HepG2 (cell line): ENCODE data around the gene GLOD4. TPM values are rescaled to one million over a fixed set of nuclear protein-coding genes. Genes with fewer than 3 reads are reported as not detected.
A peak's percentile ranks its signal among the peaks of the same experiment; 100 is the strongest.

Source experiments
- ATAC-seq: fragments of 200-7000 bp; cut with Tn5 transposase; 3 replicates; pipeline ENCODE4 v1.9.1; 2020; ENCODE audit warnings: mild to moderate bottlenecking, moderate library complexity
- Bru-seq: library from RNA; stranded (reverse); fragments of 400-500 nt; gene quantifications from one replicate; lab custom pipeline; 2021; lab: Mats Ljungman, UMichigan
- BruChase-seq, 2 experiments: library from RNA; stranded (reverse); fragments of 400-500 nt; gene quantifications; one replicate each; lab custom pipeline; 2021; lab: Mats Ljungman, UMichigan
- BruUV-seq: library from RNA; stranded (reverse); fragments of 400-500 nt; replicated peaks from 2 replicates; lab custom pipeline; 2021; lab: Mats Ljungman, UMichigan
- CTCF ChIA-PET: fragments of 300-600 bp; formaldehyde crosslinking; extraction: SDS; loops from one replicate; lab custom pipeline; 2021; ENCODE audit warnings: low total read pairs, inconsistent platforms, low intra/inter-chr PET ratio; lab: Yijun Ruan, JAX
- POLR2A ChIA-PET: fragments of 350-600 bp; sonication (Branson Sonifier 250); formaldehyde crosslinking; loops from one replicate; lab custom pipeline; 2020; ENCODE audit warnings: antibody characterized with exemption, inconsistent platforms; lab: Yijun Ruan, JAX
- DNase-seq: peaks from one replicate; pipeline ENCODE4 v3.0.0-alpha.2; 2015; ENCODE audit warnings: low spot score
- FAIRE-seq: peaks from 3 replicates; lab custom pipeline; 2011; peaks lifted over from hg19 to GRCh38; lab: Jason Lieb, UNC
- H2AFZ ChIP-seq: one replicate; pipeline ENCODE4 v1.6.1; 2011; ENCODE audit warnings: low read length, inconsistent platforms
- H3K27ac ChIP-seq: fragments of 300-600 bp; 3 replicates; pipeline ENCODE4 v1.8.0; 2011; ENCODE audit warnings: mixed run types, mild to moderate bottlenecking, mixed read lengths, low read length, inconsistent platforms; ENCODE audit not compliant: insufficient read depth; ENCODE audit errors: extremely low read length
- H3K27me3 ChIP-seq, 2 experiments: fragments of 200-600 bp in 1 of 2; 2 replicates in 1 of 2; 3 replicates in 1 of 2; pipeline versions ENCODE4 v1.6.0 to v1.8.0; 2011; ENCODE audit warnings: low read length in 2 of 2, mild to moderate bottlenecking in 2 of 2, moderate library complexity in 2 of 2, inconsistent platforms in 1 of 2; ENCODE audit not compliant: insufficient read depth in 2 of 2, control insufficient read depth in 1 of 2
- H3K36me3 ChIP-seq, 2 experiments: fragments of 200-600 bp in 1 of 2; replicated peaks in 1 of 2; 2 replicates in 1 of 2; 3 replicates in 1 of 2; pipeline versions ENCODE4 v1.5.1 to v1.8.0; 2011; ENCODE audit warnings: low read length in 2 of 2, inconsistent platforms in 1 of 2; ENCODE audit not compliant: insufficient read depth in 2 of 2, control insufficient read depth in 1 of 2
- H3K4me1 ChIP-seq: 2 replicates; pipeline ENCODE4 v1.5.1; 2012; ENCODE audit warnings: low read length, inconsistent platforms; ENCODE audit not compliant: insufficient read depth
- H3K4me2 ChIP-seq: 2 replicates; pipeline ENCODE4 v1.6.0; 2011; ENCODE audit warnings: low read depth, low read length, inconsistent platforms
- H3K4me3 ChIP-seq, 3 experiments: fragments of 200-600 bp in 1 of 3; sonication (generic), shearing (Covaris generic) in 1 of 3; replicated peaks in 1 of 3; 2 replicates each; pipeline ENCODE4 v1.5.1; 2011 to 2016; ENCODE audit warnings: low read length in 3 of 3, inconsistent platforms in 2 of 3, low read depth in 2 of 3, mild to moderate bottlenecking in 2 of 3, control low read depth in 1 of 3, mixed read lengths in 1 of 3; ENCODE audit not compliant: insufficient read depth in 1 of 3
- H3K79me2 ChIP-seq: one replicate; pipeline ENCODE4 v1.6.1; 2011; ENCODE audit warnings: low read length, inconsistent platforms; ENCODE audit not compliant: insufficient read depth
- H3K9ac ChIP-seq: 2 replicates; pipeline ENCODE4 v1.6.0; 2011; ENCODE audit warnings: mild to moderate bottlenecking, low read depth, low read length, inconsistent platforms; ENCODE audit not compliant: insufficient read depth
- H3K9me3 ChIP-seq: 2 replicates; pipeline ENCODE4 v1.5.1; 2012; ENCODE audit warnings: mild to moderate bottlenecking, low read length
- H4K20me1 ChIP-seq: 2 replicates; pipeline ENCODE4 v1.6.0; 2011; ENCODE audit warnings: inconsistent platforms, mild to moderate bottlenecking, low read length, moderate library complexity; ENCODE audit not compliant: insufficient read depth
- CENPT ChIP-seq: sonication (generic); formaldehyde crosslinking; IDR thresholded peaks from 2 replicates; pipeline ENCODE4 v1.8.0; 2022; ENCODE audit warnings: low read depth, mild to moderate bottlenecking, moderate library complexity, missing genetic modification reagents
- E2F2 ChIP-seq: sonication (generic); formaldehyde crosslinking; IDR thresholded peaks from 2 replicates; pipeline ENCODE4 v1.4.0; 2020; ENCODE audit warnings: missing genetic modification reagents, borderline replicate concordance
- FLYWCH1 ChIP-seq: sonication (generic); formaldehyde crosslinking; IDR thresholded peaks from 2 replicates; pipeline ENCODE4 v1.8.1; 2023; ENCODE audit warnings: mild to moderate bottlenecking, missing genetic modification reagents
- KLF13 ChIP-seq: sonication (generic); formaldehyde crosslinking; IDR thresholded peaks from 2 replicates; pipeline ENCODE4 v1.4.0; 2020; ENCODE audit warnings: mild to moderate bottlenecking, missing genetic modification reagents
- MTA1 ChIP-seq: sonication (generic); formaldehyde crosslinking; IDR thresholded peaks from 2 replicates; pipeline ENCODE4 v1.4.0; 2020; ENCODE audit warnings: missing genetic modification reagents, mild to moderate bottlenecking, borderline replicate concordance
- POGK ChIP-seq: sonication (generic); formaldehyde crosslinking; conservative IDR thresholded peaks from 2 replicates; pipeline ENCODE4 v1.8.0; 2022; ENCODE audit warnings: mild to moderate bottlenecking, moderate library complexity, missing genetic modification reagents
- RBFOX2 ChIP-seq: fragments of 200-400 bp; formaldehyde crosslinking; IDR thresholded peaks from 2 replicates; pipeline ENCODE4 v1.6.1; 2017; ENCODE audit warnings: low read depth, mild to moderate bottlenecking, low read length
- SMYD3 ChIP-seq: sonication (generic); formaldehyde crosslinking; IDR thresholded peaks from 2 replicates; pipeline ENCODE4 v1.8.1; 2023; ENCODE audit warnings: mild to moderate bottlenecking, missing genetic modification reagents
- TP53 ChIP-seq: sonication (generic); formaldehyde crosslinking; conservative IDR thresholded peaks from 2 replicates; pipeline ENCODE4 v1.4.0; 2020; ENCODE audit warnings: missing genetic modification reagents
- ZFP90 ChIP-seq: sonication (generic); formaldehyde crosslinking; IDR thresholded peaks from 2 replicates; pipeline ENCODE4 v1.8.0; 2022; ENCODE audit warnings: missing genetic modification reagents, mild to moderate bottlenecking, inconsistent platforms, borderline replicate concordance
- ZNF891 ChIP-seq: sonication (generic); formaldehyde crosslinking; IDR thresholded peaks from 2 replicates; pipeline ENCODE4 v1.5.0; 2020; ENCODE audit warnings: mild to moderate bottlenecking, missing genetic modification reagents
- WGBS: methylation state at CpG from one replicate; pipeline ENCODE4 v1.1.6; 2017; ENCODE audit warnings: low lambda C conversion rate; 5-methylcytosine and 5-hydroxymethylcytosine counted together
- in situ Hi-C: cut with HindIII; loops from 2 replicates; pipeline ENCODE4 v1.10.0; 2017; ENCODE audit warnings: low pct_unique_long_range_greater_than_20kb; ENCODE audit not compliant: extremely low pct_ligation_motif_present
- intact Hi-C: fragments of 100-400 bp; cut with micrococcal nuclease; formaldehyde crosslinking; loops from one replicate; pipeline ENCODE4 v1.10.0; 2022; ENCODE audit not compliant: unreplicated experiment
- long read RNA-seq, 2 experiments: library from RNA in 1 of 2; library from polyadenylated mRNA in 1 of 2; stranded (forward) in 1 of 2; unstranded in 1 of 2; transcript quantifications; one replicate each; pipeline ENCODE4 v2.0.0, GENCODE V29; 2019 to 2022
- polyA minus RNA-seq, 3 experiments: library from RNA; depleted of rRNA, polyadenylated mRNA; stranded (reverse); fragments of >200 nt; gene quantifications; 2 replicates each; pipeline ENCODE4 v1.2.3, GENCODE V29; 2011; ENCODE audit warnings: low replicate concordance in 1 of 3
- polyA plus RNA-seq, 8 experiments: library from polyadenylated mRNA; depleted of rRNA in 3 of 8; stranded (reverse) in 7 of 8; unstranded in 1 of 8; fragments of >200 nt; fragmentation: Illumina TruSeq in 4 of 8; extraction: Trizol in 4 of 8; gene quantifications; 2 replicates each; pipeline versions ENCODE4 v1.2.1 to v1.2.3, GENCODE V29; 2011 to 2016; ENCODE audit warnings: low read depth in 4 of 8, missing spikeins in 1 of 8, mixed read lengths in 1 of 8; ENCODE audit not compliant: insufficient read depth in 1 of 8
- total RNA-seq, 5 experiments: library from RNA; depleted of rRNA; stranded (reverse); fragments of >200 nt; fragmentation: Illumina TruSeq; extraction: Trizol; gene quantifications; 2 replicates each; pipeline ENCODE4 v1.2.3, GENCODE V29; 2016; ENCODE audit warnings: low read depth in 1 of 5

The GLOD4 gene
- 87.8 and 112 TPM in 2 replicates for total RNA-seq (2016; rRNA removed; fragmentation: Illumina TruSeq; extraction: Trizol)
- 9.8 and 11.3 TPM in 2 replicates for total RNA-seq (2016; cell fraction: cytosol; rRNA removed; fragmentation: Illumina TruSeq; extraction: Trizol; ENCODE audit: low read depth)
- 79.1 and 124 TPM in 2 replicates for total RNA-seq (2016; cell fraction: insoluble cytoplasmic fraction; rRNA removed; fragmentation: Illumina TruSeq; extraction: Trizol)
- total RNA-seq (2016; cell fraction: membrane; rRNA removed; fragmentation: Illumina TruSeq; extraction: Trizol), result 22.5 and 25.3 TPM in 2 replicates
- total RNA-seq (2016; cell fraction: nucleus; rRNA removed; fragmentation: Illumina TruSeq; extraction: Trizol), result 44.3 and 54.7 TPM in 2 replicates
- polyA plus RNA-seq (2011; rRNA removed), result 42.0 and 53.7 TPM in 2 replicates
- 29.7 and 47.5 TPM in 2 replicates for polyA plus RNA-seq (2011; cell fraction: cytosol; rRNA removed)
- polyA plus RNA-seq (2011; cell fraction: nucleus; rRNA removed), result 30.6 and 44.9 TPM in 2 replicates
- polyA plus RNA-seq (2012), result 56.4 and 101 TPM in 2 replicates
- polyA plus RNA-seq (2016; cell fraction: cytosol; fragmentation: Illumina TruSeq; extraction: Trizol; ENCODE audit: low read depth), result 6.7 and 7.7 TPM in 2 replicates
- polyA plus RNA-seq (2016; cell fraction: insoluble cytoplasmic fraction; fragmentation: Illumina TruSeq; extraction: Trizol; ENCODE audit: low read depth), result 153 and 154 TPM in 2 replicates
- polyA plus RNA-seq (2016; cell fraction: membrane; fragmentation: Illumina TruSeq; extraction: Trizol; ENCODE audit: low read depth), result 13.2 and 14.9 TPM in 2 replicates
- 86.8 and 90.1 TPM in 2 replicates for polyA plus RNA-seq (2016; cell fraction: nucleus; fragmentation: Illumina TruSeq; extraction: Trizol; ENCODE audit: insufficient read depth, low read depth)
- 13.1 and 20.3 TPM in 2 replicates for polyA minus RNA-seq (2011; rRNA and poly(A)+ RNA removed; ENCODE audit: low replicate concordance)
- 14.1 and 21.6 TPM in 2 replicates for polyA minus RNA-seq (2011; cell fraction: cytosol; rRNA and poly(A)+ RNA removed)
- 37.0 and 38.0 TPM in 2 replicates for polyA minus RNA-seq (2011; cell fraction: nucleus; rRNA and poly(A)+ RNA removed)
- Bru-seq, nascent RNA, result percentile 75 among the genes with signal in this experiment
- percentile 87 among the genes with signal in this experiment for BruChase-seq, experiment 1, labeled RNA remaining after a 6-hour chase
- BruChase-seq, experiment 2, labeled RNA remaining after a 2-hour chase, result percentile 86 among the genes with signal in this experiment
- long read RNA-seq, experiment 1, transcript GLOD4-202 (9 exons, 2,059 nt), result major isoform, 108 of 137 reads
- long read RNA-seq, experiment 1, partial matches to known transcripts, result 24 of 137 reads
- long read RNA-seq, experiment 1, other reads (novel, unspliced or antisense), result 3 of 137 reads
- long read RNA-seq, experiment 2, transcript GLOD4-202 (9 exons, 2,059 nt), result major isoform, 37 of 68 reads
- long read RNA-seq, experiment 2, partial matches to known transcripts, result 8 of 68 reads
- long read RNA-seq, experiment 2, other reads (novel, unspliced or antisense), result 20 of 68 reads

GRCh38 chr17:781805-782731, at the start of gene GLOD4, which contains the start of gene MRM3:
Gene GLOD4 (minus strand): TSS chr17:782280. CDS start chr17:782255, 25 bp downstream.
Gene MRM3 (plus strand): TSS chr17:782353. CDS start chr17:782379, 26 bp downstream.
- peaks cover 2 to 31% of the 10 kb centered on the region in 2 experiments; a peak in 4 of 5 replicates for H3K36me3 ChIP-seq
- peak within 1 kb of the TSS; percentile 93 for H3K9ac ChIP-seq
- FAIRE-seq, result no peak
- 2% methylated on average over 20 of the region's 87 CpGs for WGBS
- ATAC-seq, result peak; percentile 93
- TSS peak; percentile 73 for BruUV-seq
- no peaks in the 10 kb centered on the region for H3K9me3 ChIP-seq
- CTCF ChIA-PET, result no interaction called here
- H3K27me3 ChIP-seq, result no peaks in the 10 kb centered on the region; a peak in 1 of 5 replicates
- POLR2A ChIA-PET, result interaction anchor here (0.8 to 3.1 kb wide), 7 partner anchors 10 to 214 kb away, joined by 3 to 27 read pairs (median 4); partner anchors contain the start of genes GEMIN4, NXN and TIMM22
- peak; percentile 73 for DNase-seq
- peaks cover 25% of the 10 kb centered on the region for H3K4me1 ChIP-seq
- H3K27ac ChIP-seq, result peak within 1 kb of the TSS; percentile 82
- H3K79me2 ChIP-seq, result peaks cover 52% of the 10 kb centered on the region
- H3K4me2 ChIP-seq, result peak within 1 kb of the TSS; percentile 87
- H4K20me1 ChIP-seq, result no peaks in the 10 kb centered on the region
- in situ Hi-C loops (loop anchor here (5.0 kb wide), 1 partner anchor 200 kb away; no protein-coding TSS in a partner anchor), intact Hi-C loops (loop anchor here (5.0 kb wide), 1 partner anchor 215 kb away; the partner anchor contains the start of gene TIMM22)
- peak within 1 kb of the TSS; percentile 20 for H2AFZ ChIP-seq
- H3K4me3 ChIP-seq, result peak within 1 kb of the TSS; percentile 84 to 99 (median 97)
- no peak for TF ChIP-seq FLYWCH1
- TF ChIP-seq KLF13 (CRISPR knock-in tag), result 0 out of 2 replicates have a peak, but pooled peaks have one; percentile 69
- peak; percentile 83; the same call in 1 of the 2 replicates for TF ChIP-seq ZFP90 (CRISPR knock-in tag)
- 0 out of 2 replicates have a peak, but pooled peaks have one; percentile 52 for TF ChIP-seq TP53 (CRISPR knock-in tag)
- TF ChIP-seq SMYD3 (CRISPR knock-in tag), result peak; percentile 65
- TF ChIP-seq ZNF891 (CRISPR knock-in tag), result 0 out of 2 replicates have a peak, but pooled peaks have one; percentile 18
- TF ChIP-seq CENPT (CRISPR knock-in tag), result peak; percentile 71; the same call in 1 of the 2 replicates
- TF ChIP-seq MTA1 (CRISPR knock-in tag), result peak; percentile 92; the same call in 1 of the 2 replicates
- TF ChIP-seq RBFOX2, result peak; percentile 98
- peak; percentile 94 for TF ChIP-seq POGK (CRISPR knock-in tag)
- peak; percentile 84; the same call in 1 of the 2 replicates for TF ChIP-seq E2F2 (CRISPR knock-in tag)
